ENCODE results near the gene ATG4A.
A peak's percentile ranks its signal among the peaks of the same experiment; 100 is the strongest.

Gene ATG4A

DNA sequence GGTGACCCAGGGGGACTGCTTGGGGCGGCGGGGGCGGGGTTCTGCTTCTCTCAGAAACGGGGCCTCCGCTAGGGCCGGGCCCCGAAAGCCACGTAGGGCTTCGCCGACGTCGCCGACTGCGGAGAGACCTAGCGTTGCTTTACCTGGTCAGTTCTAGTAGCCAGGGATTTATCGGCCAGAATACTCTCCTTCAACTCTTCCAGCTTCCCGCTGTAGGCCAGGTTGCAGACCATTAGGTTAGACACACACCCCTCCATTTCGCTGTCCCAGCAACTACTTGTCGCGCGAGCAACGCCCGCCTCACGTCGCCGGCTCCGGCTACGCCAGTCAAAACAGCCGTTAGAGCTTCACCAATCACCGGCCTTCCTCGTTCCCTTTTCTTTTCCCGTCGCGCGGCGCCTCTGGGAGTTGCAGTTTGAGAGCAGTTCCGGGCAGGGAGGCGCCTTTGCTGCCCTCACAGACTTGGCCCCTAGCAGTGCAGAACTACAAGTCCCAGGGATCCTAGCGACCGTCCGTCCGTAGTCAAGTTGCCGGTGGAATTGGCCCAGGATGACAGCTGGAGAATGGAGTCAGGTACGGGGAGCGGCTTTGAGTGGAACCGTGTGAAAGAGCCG, at the start of gene ATG4A, which contains the start of gene PSMD10:
ATG4A (plus strand) TSS at position 515 of the 614 bp plus-strand sequence; CDS start at position 564, 49 bp downstream.
PSMD10 (minus strand) TSS at position 279 of the 614 bp plus-strand sequence; CDS start at position 257, 22 bp downstream.
- DNase-seq, result peak; percentile 91

- DNase-seq, result no peak
Observed at GRCh38 chrX:108044554-108045256, 46.9 kb upstream of the ATG4A start, which contains the start of gene VSIG1. TSS of gene VSIG1 (plus strand) at chrX:108045065. CDS start at chrX:108045131, 66 bp downstream.

- DNase-seq, result no peak
Observed at GRCh38 chrX:108049649-108050048, 41.9 kb upstream of the ATG4A start.

- no peak for DNase-seq
Observed at GRCh38 chrX:108053218-108053617, 38.4 kb upstream of the ATG4A start.

GRCh38 chrX:108055546-108055945, 36.0 kb upstream of the ATG4A start:
- DNase-seq, result no peak

DNA sequence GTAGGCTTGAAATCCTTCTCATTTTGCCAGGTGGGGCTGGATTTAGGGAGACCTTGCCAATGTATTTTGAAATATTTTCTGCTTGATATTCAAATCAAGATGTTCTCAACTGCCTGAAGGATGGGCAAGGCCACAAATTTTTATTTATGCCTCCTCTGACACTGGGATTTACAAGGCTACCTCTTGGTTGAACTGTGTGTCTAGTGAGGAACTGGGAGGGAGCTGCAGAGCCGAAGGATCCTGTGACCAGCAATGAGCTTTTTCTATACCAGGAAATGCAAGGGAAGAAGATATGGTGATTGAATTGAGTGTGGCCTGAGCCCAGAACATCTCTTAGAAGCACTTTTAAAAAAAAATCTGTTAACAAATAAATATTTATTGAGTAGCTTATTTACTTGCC, 31.8 kb upstream of the ATG4A start:
- no peak for DNase-seq

- DNase-seq, result no peak
Observed at GRCh38 chrX:108064001-108064400, 27.6 kb upstream of the ATG4A start.

GRCh38 chrX:108064613-108065012, 27.0 kb upstream of the ATG4A start:
- DNase-seq, result no peak

GRCh38 chrX:108068121-108068520, 23.5 kb upstream of the ATG4A start:
- DNase-seq, result no peak

DNA sequence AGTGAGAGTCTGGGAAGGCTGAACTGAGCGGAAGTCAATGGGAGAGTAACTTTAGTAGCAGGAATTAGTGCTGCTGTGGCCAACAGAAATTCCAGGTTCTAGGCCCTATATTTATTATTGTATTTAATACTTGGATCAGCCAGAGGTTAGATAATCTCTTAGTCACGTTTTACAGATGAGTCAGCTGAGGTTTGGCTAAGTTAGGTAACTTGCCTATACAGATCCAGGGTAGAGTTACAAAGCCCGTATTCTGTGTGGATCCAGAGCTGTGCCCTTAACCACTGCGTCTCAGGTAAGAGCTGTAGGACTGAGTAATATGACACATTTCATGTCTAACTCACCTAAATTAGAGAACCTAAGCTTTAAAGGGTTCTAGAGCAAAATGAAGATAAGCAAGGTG, 20.7 kb upstream of the ATG4A start:
- no peak for DNase-seq

GRCh38 chrX:108071578-108071977, 20.0 kb upstream of the ATG4A start:
- DNase-seq, result no peak

DNA sequence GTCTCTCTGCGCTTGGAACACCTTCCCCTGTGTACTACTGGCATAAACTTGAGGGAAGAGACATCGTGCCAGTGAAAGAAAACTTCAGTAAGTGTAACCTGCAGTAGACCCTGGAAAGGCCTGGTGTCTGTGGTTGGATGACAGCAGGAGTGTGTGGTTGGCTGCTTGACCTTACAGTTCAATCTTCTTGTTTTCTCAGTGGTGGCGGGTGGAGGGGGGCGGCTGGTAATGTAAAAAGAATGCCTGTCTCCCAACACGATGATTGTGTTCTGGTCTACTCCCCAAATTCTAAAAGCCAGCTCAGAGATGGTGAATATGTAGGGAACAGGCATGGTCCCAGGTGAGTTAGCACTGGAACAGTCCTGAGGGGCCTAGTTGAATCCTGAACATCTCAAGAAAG, 18.8 kb upstream of the ATG4A start:
- no peak for DNase-seq

- DNase-seq, result no peak
Observed at GRCh38 chrX:108081110-108081509, 10.5 kb upstream of the ATG4A start.

- DNase-seq, result no peak
Observed at GRCh38 chrX:108087792-108088191, 3.8 kb upstream of the ATG4A start.

DNA sequence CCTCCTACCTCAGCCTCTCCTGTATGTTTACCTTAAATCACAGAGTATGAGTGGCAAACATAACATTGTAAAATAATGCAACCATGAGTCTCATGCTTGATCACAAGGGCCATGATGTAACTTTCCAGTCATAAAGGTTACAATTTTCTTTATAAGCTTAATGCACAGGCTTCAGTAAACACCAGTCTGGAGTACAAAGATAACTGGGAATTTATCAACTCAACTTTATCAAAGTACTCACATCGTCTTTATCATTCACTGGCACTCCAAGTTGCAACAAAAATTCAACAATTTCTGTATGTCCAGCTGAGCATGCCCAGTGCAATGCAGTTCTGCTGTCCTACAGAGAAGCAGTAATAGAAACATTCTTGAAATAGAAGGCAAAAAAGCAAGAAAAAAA, 3.1 kb upstream of the ATG4A start:
- DNase-seq, result no peak

DNA sequence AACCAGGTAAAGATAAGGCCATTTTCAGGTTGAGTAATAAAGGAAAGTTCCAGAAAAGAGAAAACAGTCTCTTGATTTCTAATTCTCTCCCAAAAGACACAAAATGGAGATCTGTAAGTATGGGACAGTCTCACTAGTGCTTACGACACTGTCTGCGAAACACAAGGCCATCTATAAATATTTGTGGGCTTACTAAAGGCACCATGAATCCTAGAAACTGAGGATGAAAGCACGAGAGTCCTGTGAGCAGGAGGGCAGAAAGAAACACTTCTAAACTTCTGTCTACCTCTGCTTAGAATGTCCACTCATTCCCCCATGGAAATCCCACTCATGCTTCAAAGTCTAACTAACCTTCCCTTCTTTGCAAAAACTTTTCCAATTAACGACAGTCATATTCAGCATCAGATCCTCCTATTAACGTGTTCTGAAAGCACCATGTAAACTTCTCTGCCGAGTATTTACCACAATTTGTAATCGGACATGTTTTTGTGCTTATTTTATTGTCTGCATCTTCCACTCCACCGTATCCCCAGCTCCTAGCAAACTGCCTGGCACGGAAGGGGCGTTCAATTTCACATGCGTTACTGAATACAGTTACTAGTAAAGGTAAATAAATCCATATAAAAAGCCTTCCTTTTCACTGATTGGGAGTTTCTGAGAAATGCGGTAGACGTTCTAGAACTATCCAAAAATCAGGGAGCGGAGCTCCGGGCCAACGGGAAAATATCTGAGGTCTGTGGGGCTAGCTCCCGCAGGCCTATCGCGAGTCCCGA, 901 bp upstream of the ATG4A start:
- DNase-seq, result no peak

DNA sequence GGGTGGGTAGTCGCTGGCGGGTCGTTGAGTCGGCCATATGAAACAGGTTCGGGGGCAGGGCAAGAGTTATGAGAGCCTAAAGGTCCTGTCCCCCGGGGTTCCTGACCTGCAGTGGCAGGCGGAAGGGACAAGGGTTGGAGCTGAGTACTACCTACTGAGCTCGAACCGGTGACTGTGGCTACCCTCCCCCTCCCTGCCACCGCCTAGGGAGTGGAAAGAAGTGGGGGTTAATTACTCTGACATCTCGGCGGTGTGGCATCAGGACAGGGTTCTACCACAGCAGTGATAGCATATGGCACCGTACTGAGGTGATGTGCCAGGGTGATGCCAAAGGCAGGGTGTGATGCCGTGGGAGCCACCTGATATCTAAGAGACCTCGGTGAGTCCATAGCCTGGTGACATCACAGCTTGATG, 307 bp downstream of the ATG4A start:
- no peak for DNase-seq

DNA sequence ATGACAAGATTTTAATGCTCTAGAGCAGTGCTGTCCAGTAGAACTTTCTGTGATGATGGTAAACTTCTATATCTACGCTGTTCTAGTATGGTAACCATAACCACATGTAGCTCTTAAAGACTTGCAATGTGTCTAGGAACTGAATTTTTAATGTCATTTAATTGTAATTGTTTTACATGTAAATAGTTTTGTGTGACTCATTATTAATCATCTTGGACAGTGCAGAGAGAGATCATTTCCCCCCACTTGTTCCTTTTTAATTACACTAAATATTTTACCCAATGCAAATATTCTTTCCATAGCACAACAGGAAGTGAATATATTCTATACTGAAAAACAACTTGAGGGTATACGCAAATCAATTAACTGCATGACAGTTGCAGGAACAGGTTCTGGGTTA, 5.8 kb downstream of the ATG4A start:
- DNase-seq, result no peak

- DNase-seq, result no peak
Observed at GRCh38 chrX:108105473-108105872, 13.9 kb downstream of the ATG4A start.

GRCh38 chrX:108114541-108114940, 23.0 kb downstream of the ATG4A start:
- no peak for DNase-seq

DNA sequence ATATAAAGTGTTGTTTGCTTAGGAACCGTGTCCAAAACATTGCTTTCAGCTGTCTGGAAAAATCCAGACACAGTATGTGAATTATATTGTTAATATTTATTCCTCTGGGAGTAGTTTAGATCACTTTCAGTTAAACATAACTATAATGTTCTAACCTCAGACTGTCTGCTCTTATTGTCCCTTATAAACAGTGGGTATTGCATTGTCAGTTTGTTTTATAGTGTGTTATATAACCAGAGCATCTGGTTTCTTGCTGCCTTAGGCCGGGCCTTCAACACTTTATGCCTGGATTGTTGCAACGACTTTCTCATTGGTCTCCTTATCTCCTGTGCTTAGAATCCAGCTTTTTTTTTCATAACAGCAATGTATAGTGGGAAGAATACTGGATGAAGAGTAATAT, 26.4 kb downstream of the ATG4A start:
- no peak for DNase-seq

- DNase-seq, result no peak
Observed at GRCh38 chrX:108121291-108121690, 29.7 kb downstream of the ATG4A start.

- no peak for DNase-seq
Observed at GRCh38 chrX:108122748-108123147, 31.2 kb downstream of the ATG4A start.

Measured in CD4-positive, alpha-beta T cell treated with Interleukin-15 for 1 hour (primary cell).